HG02798 (cell line): Measurements from ENCODE around the gene ZXDA.
A peak's percentile ranks its signal among the peaks of the same experiment; 100 is the strongest.
"Not testable (repeated sequence)": the region's sequence is repeated elsewhere in the genome, so short reads cannot be mapped to it uniquely, and the experiment has no call there.

ENCODE experiments used
- ATAC-seq: cut with Tn5 transposase; IDR thresholded peaks from one replicate; pipeline ENCODE4 v1.9.1; 2021; ENCODE audit warnings: mild to moderate bottlenecking; ENCODE audit not compliant: unreplicated experiment, poor library complexity

The ZXDA gene

DNA sequence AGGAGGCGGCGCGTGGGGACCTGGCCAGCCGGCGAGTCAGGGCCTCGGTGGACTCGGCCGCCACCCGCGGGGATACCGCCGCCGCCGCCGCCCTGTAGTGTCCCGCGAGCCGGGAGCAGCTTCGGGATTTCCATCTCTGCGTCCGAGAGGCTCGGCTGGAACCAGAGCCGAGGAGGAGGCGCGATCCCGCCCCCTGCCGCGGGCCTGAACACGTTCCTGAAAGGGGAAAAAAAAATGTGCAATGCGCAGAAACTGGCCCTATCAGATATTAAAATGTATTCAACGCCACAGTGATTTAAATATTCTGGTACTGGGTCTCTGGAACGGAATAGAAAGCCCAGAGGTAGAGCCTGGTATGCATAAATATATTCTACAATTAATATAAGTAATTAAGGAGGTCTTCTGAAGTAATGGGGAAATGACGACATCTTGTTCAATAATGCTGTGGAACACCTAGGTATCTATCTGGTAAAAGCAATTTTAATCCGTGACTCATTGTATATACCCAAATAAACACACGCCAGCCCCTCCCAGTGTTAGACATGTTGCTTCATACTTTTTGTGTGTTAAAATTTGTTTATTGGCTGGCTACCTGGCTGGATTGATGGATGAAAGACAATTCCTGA, at the start of gene ZXDA:
Gene ZXDA (minus strand): TSS at position 172 of the 626 bp plus-strand sequence. CDS start 38 bp downstream, at position 134.
- peak; percentile 74 for ATAC-seq

GRCh38 chrX:57952320-57952678, 42.0 kb upstream of the ZXDA start:
- no peak for ATAC-seq

GRCh38 chrX:57951666-57952319, 41.5 kb upstream of the ZXDA start:
- ATAC-seq = no peak

DNA sequence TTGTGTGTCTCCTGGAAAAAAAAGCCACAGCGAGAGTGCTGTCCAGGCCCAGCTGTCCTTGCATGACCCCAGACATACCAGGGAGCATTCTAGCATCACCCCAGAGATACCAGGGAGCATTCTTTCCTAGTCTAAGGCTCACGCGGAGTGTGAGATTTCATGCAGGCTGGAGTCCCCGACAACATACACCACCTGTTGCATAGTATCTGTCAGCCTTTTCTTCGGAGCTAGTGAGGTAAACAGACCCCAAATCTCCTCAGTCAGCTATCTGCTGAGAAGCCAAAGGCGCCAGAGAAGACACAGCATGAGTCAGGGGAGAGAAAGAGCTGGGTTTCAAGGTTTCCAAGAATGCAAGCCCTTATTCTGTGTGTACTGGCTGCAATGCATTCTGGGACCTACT, 23.1 kb upstream of the ZXDA start:
- no peak for ATAC-seq

DNA sequence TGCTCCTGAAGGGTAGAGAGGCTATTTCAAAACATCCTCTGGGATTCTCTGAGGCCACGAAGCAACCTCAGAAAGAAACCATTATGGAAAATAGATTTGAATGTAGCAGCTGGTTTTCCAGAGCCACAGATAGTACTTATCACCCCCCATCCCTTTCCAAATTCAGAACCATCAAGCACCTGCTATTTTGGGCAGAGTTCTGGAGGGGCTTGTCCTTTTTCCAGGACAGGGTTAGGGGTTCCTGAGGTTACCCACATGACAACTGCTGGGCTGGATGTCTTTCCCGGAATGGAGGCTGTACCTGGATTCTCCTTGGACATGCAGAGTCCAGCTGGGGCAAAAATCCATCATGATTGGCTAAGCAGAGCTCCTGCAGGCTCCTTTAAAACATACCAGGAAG, 22.0 kb upstream of the ZXDA start:
- no peak for ATAC-seq

DNA sequence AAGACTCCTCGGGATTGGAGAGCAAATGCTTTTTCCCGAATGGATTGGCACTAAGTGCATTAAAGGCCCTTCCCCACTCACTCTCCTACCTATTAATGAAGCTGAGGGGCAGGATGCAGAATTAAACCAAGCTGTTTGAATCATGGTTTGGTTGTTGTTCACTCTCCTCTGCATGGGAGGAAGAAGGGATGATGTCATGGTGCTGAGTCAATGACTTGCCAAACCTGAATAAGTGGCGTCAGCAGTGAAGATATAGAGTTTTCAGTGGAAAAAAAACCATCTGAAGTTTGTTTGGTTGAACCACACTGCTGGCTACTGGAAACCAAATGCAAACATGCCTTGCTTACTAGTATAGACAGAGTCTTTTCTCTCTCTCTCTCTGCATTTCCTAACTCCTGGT, 19.8 kb upstream of the ZXDA start:
- ATAC-seq = no peak

DNA sequence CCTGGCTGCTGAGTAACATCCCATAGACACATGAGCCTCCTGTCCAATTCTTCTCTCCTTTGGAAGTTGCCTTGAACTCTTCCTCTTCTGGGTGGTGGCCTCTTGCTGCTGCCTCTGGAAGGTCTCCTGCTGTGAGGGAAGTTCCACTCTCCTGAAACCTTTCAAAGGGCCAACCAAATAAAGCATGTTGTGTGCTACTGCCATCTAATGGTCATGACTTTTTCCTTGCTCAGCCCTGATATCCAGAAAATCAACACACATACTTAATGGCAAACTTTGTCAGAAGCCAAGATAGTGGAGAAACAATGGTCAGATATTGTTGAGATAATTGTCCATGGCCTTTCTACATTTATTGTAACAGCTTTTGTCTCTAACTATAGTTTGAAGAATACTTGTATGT, 19.1 kb upstream of the ZXDA start:
- ATAC-seq = no peak

DNA sequence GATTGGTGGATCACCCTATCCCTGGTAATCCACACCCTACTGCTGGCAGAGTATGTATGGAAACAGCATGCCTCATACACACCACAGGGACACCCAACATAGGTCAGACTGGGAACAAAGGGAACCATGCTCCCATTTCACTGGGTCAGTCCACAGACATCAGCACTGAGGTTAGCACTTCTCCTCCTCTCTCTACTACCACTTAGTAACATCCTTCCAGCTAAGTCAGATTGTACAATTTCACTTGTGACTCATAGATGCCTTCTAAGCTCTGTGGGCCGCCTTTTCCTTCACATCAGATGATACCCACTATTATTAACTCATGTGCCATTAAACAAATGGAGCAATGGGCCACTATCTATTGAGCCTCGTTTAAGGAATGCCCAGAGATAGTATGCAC, 15.5 kb upstream of the ZXDA start:
- ATAC-seq = no peak

- ATAC-seq = no peak
These were observed 8.6 kb upstream of the ZXDA start for GRCh38 chrX:57918750-57919436.

GRCh38 chrX:57915680-57916079, 5.4 kb upstream of the ZXDA start:
- ATAC-seq = no peak

- ATAC-seq = peak; percentile 84
These were observed 517 bp downstream of the ZXDA start for GRCh38 chrX:57909595-57910286.

DNA sequence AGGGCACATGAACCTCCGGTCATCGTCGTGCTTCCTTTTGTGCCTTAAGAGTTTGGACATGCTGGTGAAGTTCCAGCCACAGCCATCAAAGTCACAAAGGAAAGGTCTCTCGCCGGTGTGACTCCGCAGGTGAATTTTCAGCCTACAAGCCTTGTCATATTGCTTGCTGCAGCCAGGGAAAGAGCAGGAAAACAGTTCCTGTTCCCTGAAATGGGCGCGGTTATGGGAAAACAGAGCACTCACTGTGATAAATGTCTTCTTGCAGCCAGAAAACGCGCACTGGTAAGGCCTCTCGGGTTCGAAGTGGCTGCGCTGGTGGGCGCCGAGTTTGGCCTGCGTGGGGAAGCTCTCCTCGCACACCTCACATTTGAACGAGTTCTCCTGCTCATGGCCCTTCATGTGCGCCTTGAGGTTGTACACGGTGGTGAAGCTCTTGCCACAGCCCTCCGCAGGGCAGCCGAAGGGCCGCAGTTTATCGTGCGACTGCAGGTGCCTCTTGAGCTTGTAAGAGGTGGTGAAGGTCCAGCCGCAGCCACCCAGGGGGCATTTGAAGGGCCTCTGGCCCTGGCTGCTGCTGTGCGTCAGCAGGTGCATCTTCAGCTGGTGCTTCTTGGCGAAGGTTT, 1.2 kb downstream of the ZXDA start:
- ATAC-seq = not testable (repeated sequence)

GRCh38 chrX:57906790-57907189, 3.5 kb downstream of the ZXDA start:
- ATAC-seq = no peak

- no peak for ATAC-seq
These were observed 5.1 kb downstream of the ZXDA start for GRCh38 chrX:57905141-57905540.

DNA sequence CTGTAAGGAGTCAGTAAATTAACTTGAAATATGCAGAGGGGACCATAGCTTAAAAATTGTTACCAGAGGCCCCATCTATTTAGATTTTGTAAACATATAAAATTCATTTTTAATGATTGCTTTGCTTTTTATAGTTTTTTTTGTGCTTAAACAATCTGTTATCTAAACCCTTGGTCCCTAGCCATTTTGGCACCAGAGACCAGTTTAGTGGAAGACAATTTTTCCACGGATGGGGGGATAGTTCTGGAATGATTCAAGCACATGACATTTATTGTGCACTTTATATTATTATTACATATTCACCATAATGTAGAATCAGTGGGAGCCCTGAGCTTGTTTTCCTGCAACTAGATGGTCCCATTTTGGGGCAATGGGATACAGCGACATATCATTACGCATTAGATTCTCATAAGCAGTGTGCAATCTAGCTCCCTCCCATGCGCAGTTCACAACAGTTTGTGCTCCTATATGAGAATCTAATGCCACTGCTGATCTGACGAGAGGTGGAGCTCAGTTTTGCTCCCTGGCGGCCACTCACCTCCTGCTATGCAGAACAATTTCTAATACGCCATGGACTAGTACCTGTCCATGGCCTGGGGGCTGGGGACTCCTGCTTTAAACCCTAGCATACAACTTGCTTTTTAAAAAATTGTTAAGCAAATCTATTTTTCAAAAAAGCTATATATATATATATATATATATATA, 5.9 kb downstream of the ZXDA start:
- ATAC-seq = no peak

DNA sequence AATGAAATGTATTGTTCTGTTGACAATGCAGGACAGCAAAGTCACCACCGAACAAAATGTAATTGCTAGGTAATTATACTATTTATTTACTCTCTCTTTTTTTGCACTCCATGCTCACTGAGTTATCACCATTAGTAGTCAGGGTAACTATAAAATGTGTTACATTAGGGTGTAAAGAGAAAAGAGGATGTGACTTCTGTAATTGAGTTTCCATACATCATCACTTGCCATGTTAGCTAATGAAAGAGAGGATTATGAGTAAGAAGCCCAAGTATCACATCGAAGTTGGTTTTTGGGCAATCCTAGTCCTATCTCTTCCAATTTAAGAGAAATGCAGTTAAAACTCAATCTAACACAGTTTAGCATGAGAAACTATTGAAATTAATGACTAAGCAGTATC, 7.6 kb downstream of the ZXDA start:
- no peak for ATAC-seq

DNA sequence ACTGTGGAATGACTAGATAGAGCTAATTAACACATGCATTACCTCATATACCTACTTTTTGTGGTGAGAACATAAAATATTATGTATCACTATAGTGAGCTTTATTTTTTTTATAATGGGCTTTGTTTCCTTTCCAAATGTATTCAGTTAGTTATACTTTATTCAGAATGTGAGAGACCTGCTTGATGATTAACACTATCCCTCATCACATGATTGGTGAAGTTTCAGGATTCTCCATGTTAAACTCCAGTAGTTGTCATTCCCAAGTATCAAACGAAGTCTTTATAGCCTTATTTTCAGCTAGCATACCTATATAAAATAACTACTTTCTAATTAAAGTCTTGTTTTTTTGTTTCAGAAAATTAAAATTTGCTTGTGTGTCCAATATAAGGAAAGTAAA, 8.8 kb downstream of the ZXDA start:
- ATAC-seq = no peak

GRCh38 chrX:57900975-57901374, 9.3 kb downstream of the ZXDA start:
- ATAC-seq = no peak

- ATAC-seq = no peak
These were observed 10.4 kb downstream of the ZXDA start for GRCh38 chrX:57899906-57900305.

DNA sequence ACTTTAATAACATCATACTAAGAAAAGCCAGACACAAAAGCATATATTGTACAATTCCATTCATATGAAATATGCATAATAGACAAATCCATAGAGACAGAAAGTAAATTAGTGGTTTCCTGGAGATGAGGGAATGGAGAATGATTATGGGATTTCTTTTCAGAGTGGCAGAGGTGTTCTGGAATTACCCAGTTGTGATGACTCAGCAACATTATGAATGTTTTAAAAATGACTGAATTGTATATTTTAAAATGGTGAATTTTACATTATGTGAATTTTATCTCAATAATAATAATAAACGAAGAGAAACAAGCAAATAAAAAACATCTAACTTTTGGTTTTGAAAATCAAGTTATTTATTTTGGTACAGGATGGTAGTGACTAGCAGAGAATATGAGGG, 11.2 kb downstream of the ZXDA start:
- no peak for ATAC-seq
